Fibroblast of lung (primary cell): ENCODE results near the gene ROCK1. TPM values are rescaled to one million over a fixed set of nuclear protein-coding genes. Genes with fewer than 3 reads are reported as not detected.
A peak's percentile ranks its signal among the peaks of the same experiment; 100 is the strongest.

Experiments used
- DNase-seq, 2 donors: peaks; one replicate each; pipeline versions ENCODE4 v3.0.0 to v3.0.0-alpha.2; 2010; ENCODE audit warnings: low read depth in 2 of 2
- H2AFZ ChIP-seq: 2 replicates; pipeline ENCODE4 v1.5.1; 2012; ENCODE audit warnings: low read length, control low read depth, inconsistent platforms
- H3K27ac ChIP-seq: 2 replicates; pipeline ENCODE4 v1.5.1; 2011; ENCODE audit warnings: low read length, control low read depth; ENCODE audit not compliant: insufficient read depth
- H3K27me3 ChIP-seq: 2 replicates; pipeline ENCODE4 v1.5.1; 2011; ENCODE audit warnings: mild to moderate bottlenecking, low read length; ENCODE audit not compliant: control insufficient read depth, insufficient read depth
- H3K36me3 ChIP-seq: 2 replicates; pipeline ENCODE4 v1.5.1; 2011; ENCODE audit warnings: low read length; ENCODE audit not compliant: control insufficient read depth, insufficient read depth
- H3K4me1 ChIP-seq: 2 replicates; pipeline ENCODE4 v1.5.1; 2011; ENCODE audit warnings: low read length; ENCODE audit not compliant: control insufficient read depth, insufficient read depth; ENCODE audit errors: extremely low read depth
- H3K4me2 ChIP-seq: 2 replicates; pipeline ENCODE4 v1.5.1; 2011; ENCODE audit warnings: low read length, control low read depth; ENCODE audit not compliant: insufficient read depth; ENCODE audit errors: extremely low read depth
- H3K4me3 ChIP-seq, 4 experiments: fragments of 200-600 bp in 1 of 4; sonication (generic) in 1 of 4; replicated peaks in 1 of 4; 2 replicates each; pipeline ENCODE4 v1.5.1; 2011 to 2016; ENCODE audit warnings: low read length in 4 of 4, low read depth in 3 of 4, mild to moderate bottlenecking in 3 of 4, control low read depth in 2 of 4, inconsistent platforms in 1 of 4, mixed read lengths in 1 of 4; ENCODE audit not compliant: insufficient read depth in 1 of 4; ENCODE audit errors: control extremely low read depth in 1 of 4
- H3K79me2 ChIP-seq: 2 replicates; pipeline ENCODE4 v1.5.1; 2012; ENCODE audit warnings: mild to moderate bottlenecking, low read length, inconsistent platforms; ENCODE audit not compliant: control insufficient read depth, insufficient read depth
- H3K9ac ChIP-seq: 2 replicates; pipeline ENCODE4 v1.5.1; 2011; ENCODE audit warnings: mild to moderate bottlenecking, low read length, control low read depth; ENCODE audit not compliant: insufficient read depth
- H3K9me3 ChIP-seq: 2 replicates; pipeline ENCODE4 v1.5.1; 2012; ENCODE audit warnings: low read depth, low read length; ENCODE audit not compliant: control insufficient read depth, insufficient read depth
- H4K20me1 ChIP-seq: 2 replicates; pipeline ENCODE4 v1.5.1; 2011; ENCODE audit warnings: low read length; ENCODE audit not compliant: control insufficient read depth, insufficient read depth; ENCODE audit errors: extremely low read depth
- CTCF ChIP-seq, 2 donors: IDR thresholded peaks in 1 of 2; conservative IDR thresholded peaks in 1 of 2; 1 replicate in 1 of 2; 2 replicates in 1 of 2; pipeline ENCODE4 v1.5.1; 2011 to 2012; ENCODE audit warnings: low read length in 2 of 2, control low read depth in 1 of 2, inconsistent platforms in 1 of 2, low read depth in 1 of 2, mild to moderate bottlenecking in 1 of 2
- EZH2 ChIP-seq: IDR thresholded peaks from 2 replicates; pipeline ENCODE4 v1.5.1; 2012; ENCODE audit warnings: low read length, control low read depth, mild to moderate bottlenecking; ENCODE audit errors: missing control alignments
- polyA plus RNA-seq, 2 donors: library from polyadenylated mRNA; depleted of rRNA in 1 of 2; stranded (reverse) in 1 of 2; unstranded in 1 of 2; fragments of >200 nt; gene quantifications; 2 replicates each; pipeline ENCODE4 v1.2.1, GENCODE V29; 2011 to 2012; ENCODE audit warnings: missing spikeins in 1 of 2
- total RNA-seq: library from RNA; depleted of rRNA; stranded (reverse); fragments of >200 nt; gene quantifications from 2 replicates; pipeline ENCODE4 v1.2.1, GENCODE V29; 2014

The ROCK1 gene
- total and polyA plus RNA-seq, 2 donors (not counting 1 experiment from before 2014, with no cell fraction given): 33.2 to 55.2 TPM

DNA sequence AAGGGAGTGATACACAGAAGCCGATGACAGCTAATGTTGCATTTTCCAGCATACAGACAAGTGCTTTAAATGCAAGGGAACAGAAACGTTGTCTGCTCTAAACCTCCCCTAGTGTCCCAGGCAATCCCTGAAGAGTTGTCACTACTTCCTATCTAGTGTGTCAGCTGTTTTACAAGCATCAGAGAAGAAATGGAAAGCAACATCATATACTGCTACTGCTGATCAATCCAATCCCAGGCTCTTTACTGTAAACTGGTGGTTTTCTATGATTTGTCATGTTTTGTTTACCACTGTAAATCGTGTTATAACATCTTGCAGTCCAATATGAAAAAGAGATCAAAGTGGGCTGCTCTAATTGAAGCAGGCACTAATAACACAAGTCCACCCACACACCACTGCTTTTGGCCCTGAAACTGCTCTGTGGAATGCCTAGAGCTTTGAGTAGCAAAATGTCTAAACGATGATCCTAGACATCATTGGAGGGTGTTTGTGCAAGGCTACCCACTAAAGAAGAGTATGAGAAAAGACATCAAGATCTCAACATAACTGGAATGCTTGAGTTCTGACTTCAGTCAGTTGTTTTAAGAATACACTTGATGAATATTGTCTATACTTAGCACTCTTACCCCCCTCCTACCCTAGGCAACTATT lies 18.1 kb upstream of the ROCK1 start:
- H2AFZ ChIP-seq: peak overlapping the region; percentile 65
- no peak overlapping the region for H3K9ac ChIP-seq
- peak in 1 of 2 donors; percentile 84 for DNase-seq
- no peaks in the 10 kb centered on the region for H4K20me1 ChIP-seq
- H3K36me3 ChIP-seq: no peaks in the 10 kb centered on the region
- peak overlapping the region; percentile 25 for H3K4me2 ChIP-seq
- no peaks in the 10 kb centered on the region for H3K4me1 ChIP-seq
- H3K27me3 ChIP-seq: no peaks in the 10 kb centered on the region
- H3K4me3 ChIP-seq: no peak overlapping the region
- no peak overlapping the region for H3K27ac ChIP-seq
- no peaks in the 10 kb centered on the region for H3K9me3 ChIP-seq
- TF ChIP-seq CTCF (conservative IDR thresholded peaks at IDR 0.05 in 1 of 2, IDR thresholded peaks at IDR 0.05 in 1 of 2; ENCODE audit: low read depth in 1 of 2, low read length in 2 of 2): no peak
- no peaks in the 10 kb centered on the region for H3K79me2 ChIP-seq

GRCh38 chr18:21123290-21123926 lies 11.8 kb upstream of the ROCK1 start:
- Histone ChIP-seq H3K27me3 (no peaks in the 10 kb centered on the region), H3K4me3 (no peak overlapping the region), H2AFZ (no peak overlapping the region), H4K20me1 (no peaks in the 10 kb centered on the region), H3K9ac (no peak overlapping the region), H3K9me3 (no peaks in the 10 kb centered on the region), H3K4me1 (peaks cover 2% of the 10 kb centered on the region), H3K79me2 (no peaks in the 10 kb centered on the region), H3K4me2 (no peak overlapping the region), H3K27ac (no peak overlapping the region), H3K36me3 (no peaks in the 10 kb centered on the region)
- DNase-seq: no peak
- TF ChIP-seq EZH2 (no peak), CTCF (conservative IDR thresholded peaks at IDR 0.05 in 1 of 2, IDR thresholded peaks at IDR 0.05 in 1 of 2; ENCODE audit: low read depth in 1 of 2, low read length in 2 of 2) (no peak)

DNA sequence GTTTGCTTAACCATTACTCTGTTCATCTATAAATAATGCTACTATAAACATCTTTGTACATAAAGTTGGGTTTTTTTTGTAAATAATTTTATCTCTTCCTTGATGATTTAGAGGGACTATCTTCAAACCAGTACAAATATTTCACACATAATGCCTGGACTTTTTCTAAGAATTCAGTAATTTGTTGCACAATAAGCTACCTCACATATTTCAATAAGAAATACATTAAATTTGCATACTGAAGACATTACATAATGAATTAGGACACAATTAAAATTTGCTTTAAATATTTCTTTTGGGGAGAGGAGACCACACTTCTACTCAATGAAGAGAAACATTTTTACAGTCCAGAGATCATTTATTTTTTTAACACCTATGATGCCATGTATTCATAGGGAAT lies 7.2 kb upstream of the ROCK1 start:
- Histone ChIP-seq H3K27ac (no peak overlapping the region), H2AFZ (no peak overlapping the region)

More for the DNA sequence above, 7.2 kb upstream of the ROCK1 start:
- Histone ChIP-seq H3K9ac (no peak overlapping the region), H3K9me3 (no peaks in the 10 kb centered on the region), H3K36me3 (no peaks in the 10 kb centered on the region), H4K20me1 (no peaks in the 10 kb centered on the region), H3K79me2 (no peaks in the 10 kb centered on the region), H3K4me1 (peaks cover 12% of the 10 kb centered on the region), H3K4me3 (no peak overlapping the region), H3K4me2 (no peak overlapping the region), H3K27me3 (no peaks in the 10 kb centered on the region)
- TF ChIP-seq CTCF (conservative IDR thresholded peaks at IDR 0.05 in 1 of 2, IDR thresholded peaks at IDR 0.05 in 1 of 2; ENCODE audit: low read depth in 1 of 2, low read length in 2 of 2) (no peak), EZH2 (no peak)
- DNase-seq: no peak
